ENCODE results near the gene OR10H1. TPM values are rescaled to one million over a fixed set of nuclear protein-coding genes. Genes with fewer than 3 reads are reported as not detected.

Gene OR10H1
- total and polyA plus RNA-seq, 4 donors: under 0.01 TPM; not detected in 3

DNA sequence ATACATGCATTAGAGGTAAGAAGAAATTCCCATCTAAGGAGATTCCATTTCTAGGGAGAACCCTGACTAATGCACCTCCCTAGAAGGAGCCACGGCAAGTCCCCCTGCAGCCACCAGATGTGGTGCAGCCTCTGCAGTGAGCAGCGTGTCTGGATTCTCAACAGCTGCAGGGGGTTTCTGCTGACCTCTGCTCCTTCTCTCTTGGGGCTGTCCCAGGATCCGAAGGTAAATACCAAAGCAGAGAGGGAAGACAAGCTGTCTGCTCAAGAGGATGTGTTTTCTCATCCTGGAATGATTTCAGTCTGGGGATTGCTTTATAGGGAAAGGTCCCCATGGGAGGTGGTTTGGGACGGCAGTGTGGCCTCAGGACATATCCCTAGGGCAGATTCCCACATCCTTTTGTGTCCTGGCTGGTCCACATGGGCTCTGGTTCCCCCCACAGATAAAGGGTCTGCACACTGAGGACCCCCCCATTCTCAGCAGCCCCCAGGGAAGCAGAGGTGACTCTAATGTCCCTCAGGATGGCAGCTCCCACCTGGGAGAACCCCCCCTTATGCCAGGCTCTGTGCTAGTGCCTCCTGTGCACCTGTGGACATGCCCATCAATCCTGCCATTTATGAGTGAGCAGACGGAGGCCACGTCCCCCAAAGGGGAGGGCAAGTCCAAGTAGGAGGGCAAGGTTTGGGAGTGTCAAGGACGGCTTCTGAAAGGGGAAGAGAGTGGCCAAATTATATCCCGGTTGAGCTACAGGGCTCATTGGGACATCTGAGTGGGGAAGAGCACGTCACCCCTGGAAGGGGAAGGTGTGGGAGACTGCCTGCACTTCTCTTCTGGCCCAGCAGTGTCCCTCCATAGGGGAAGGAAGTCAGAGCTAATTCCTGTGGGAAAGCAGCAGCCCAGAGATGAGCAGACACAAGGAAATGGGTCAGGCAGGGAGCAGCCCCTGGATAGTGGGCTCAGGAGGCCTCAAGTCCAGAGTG lies 38.2 kb downstream of the OR10H1 start:
- peaks cover 0 to 3% (median 0%) of the 10 kb centered on the region in 4 donors for H3K27me3 ChIP-seq (ENCODE audit: control insufficient read depth in 4 of 4, insufficient read depth in 4 of 4, low read length in 3 of 4)
- H3K9ac ChIP-seq (ENCODE audit: low read depth in 1 of 2, low read length in 2 of 2): no peak overlapping the region
- WGBS: 66% methylated on average over 9 of the region's 9 CpGs
- H3K27ac ChIP-seq (ENCODE audit: low read depth in 1 of 2, low read length in 2 of 2): no peak overlapping the region
- H3K36me3 ChIP-seq (ENCODE audit: control insufficient read depth in 4 of 4, insufficient read depth in 3 of 4, low read depth in 1 of 4, low read length in 3 of 4): no peaks in the 10 kb centered on the region
- H3K9me3 ChIP-seq (ENCODE audit: control insufficient read depth in 4 of 4, low read length in 3 of 4): no peaks in the 10 kb centered on the region
- H3K4me3 ChIP-seq (ENCODE audit: low read depth in 1 of 3, low read length in 3 of 3): no peak overlapping the region
- no peak for DNase-seq (ENCODE audit: low spot score)
- TF ChIP-seq RAD21 (IDR thresholded peaks at IDR 0.05) (no peak), JUND (IDR thresholded peaks at IDR 0.05) (no peak), RXRA (IDR thresholded peaks at IDR 0.05) (no peak), TAF1 (conservative IDR thresholded peaks at IDR 0.05) (no peak), FOXA1 (IDR thresholded peaks at IDR 0.05) (no peak), HNF4G (IDR thresholded peaks at IDR 0.05) (no peak)
- TF ChIP-seq, protein P1, sequence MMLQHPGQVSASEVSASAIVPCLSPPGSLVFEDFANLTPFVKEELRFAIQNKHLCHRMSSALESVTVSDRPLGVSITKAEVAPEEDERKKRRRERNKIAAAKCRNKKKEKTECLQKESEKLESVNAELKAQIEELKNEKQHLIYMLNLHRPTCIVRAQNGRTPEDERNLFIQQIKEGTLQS (IDR thresholded peaks at IDR 0.05): no peak
- TF ChIP-seq, protein P2, sequence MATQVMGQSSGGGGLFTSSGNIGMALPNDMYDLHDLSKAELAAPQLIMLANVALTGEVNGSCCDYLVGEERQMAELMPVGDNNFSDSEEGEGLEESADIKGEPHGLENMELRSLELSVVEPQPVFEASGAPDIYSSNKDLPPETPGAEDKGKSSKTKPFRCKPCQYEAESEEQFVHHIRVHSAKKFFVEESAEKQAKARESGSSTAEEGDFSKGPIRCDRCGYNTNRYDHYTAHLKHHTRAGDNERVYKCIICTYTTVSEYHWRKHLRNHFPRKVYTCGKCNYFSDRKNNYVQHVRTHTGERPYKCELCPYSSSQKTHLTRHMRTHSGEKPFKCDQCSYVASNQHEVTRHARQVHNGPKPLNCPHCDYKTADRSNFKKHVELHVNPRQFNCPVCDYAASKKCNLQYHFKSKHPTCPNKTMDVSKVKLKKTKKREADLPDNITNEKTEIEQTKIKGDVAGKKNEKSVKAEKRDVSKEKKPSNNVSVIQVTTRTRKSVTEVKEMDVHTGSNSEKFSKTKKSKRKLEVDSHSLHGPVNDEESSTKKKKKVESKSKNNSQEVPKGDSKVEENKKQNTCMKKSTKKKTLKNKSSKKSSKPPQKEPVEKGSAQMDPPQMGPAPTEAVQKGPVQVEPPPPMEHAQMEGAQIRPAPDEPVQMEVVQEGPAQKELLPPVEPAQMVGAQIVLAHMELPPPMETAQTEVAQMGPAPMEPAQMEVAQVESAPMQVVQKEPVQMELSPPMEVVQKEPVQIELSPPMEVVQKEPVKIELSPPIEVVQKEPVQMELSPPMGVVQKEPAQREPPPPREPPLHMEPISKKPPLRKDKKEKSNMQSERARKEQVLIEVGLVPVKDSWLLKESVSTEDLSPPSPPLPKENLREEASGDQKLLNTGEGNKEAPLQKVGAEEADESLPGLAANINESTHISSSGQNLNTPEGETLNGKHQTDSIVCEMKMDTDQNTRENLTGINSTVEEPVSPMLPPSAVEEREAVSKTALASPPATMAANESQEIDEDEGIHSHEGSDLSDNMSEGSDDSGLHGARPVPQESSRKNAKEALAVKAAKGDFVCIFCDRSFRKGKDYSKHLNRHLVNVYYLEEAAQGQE (IDR thresholded peaks at IDR 0.05): no peak
- peaks cover 0 to 11% (median 7%) of the 10 kb centered on the region in 4 donors for H3K4me1 ChIP-seq (ENCODE audit: control insufficient read depth in 4 of 4, insufficient read depth in 4 of 4, low read length in 3 of 4)

DNA sequence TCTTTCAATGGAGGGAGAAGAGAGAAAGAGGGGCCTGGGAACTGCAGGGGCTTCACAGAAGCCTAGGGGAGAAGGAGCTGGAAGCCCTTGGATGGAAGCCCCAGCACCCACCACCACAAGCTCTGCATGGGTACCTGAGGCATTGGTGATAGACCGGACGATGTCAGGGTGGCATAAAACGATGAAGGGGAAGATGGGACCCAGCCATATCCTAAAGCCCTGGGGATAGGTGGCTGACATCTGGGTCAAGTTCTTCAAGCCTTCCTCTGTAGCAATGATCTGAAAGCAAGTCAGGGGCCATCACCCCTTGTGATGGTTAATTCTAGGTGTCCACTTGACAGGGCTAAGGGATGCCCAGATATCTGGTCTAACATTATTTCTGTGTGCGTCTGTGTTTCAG lies 39.2 kb downstream of the OR10H1 start:
- Histone ChIP-seq H3K9me3 (ENCODE audit: control insufficient read depth in 4 of 4, low read length in 3 of 4) (no peaks in the 10 kb centered on the region), H3K9ac (ENCODE audit: low read depth in 1 of 2, low read length in 2 of 2) (no peak overlapping the region), H3K27ac (ENCODE audit: low read depth in 1 of 2, low read length in 2 of 2) (no peak overlapping the region), H3K36me3 (ENCODE audit: control insufficient read depth in 4 of 4, insufficient read depth in 3 of 4, low read depth in 1 of 4, low read length in 3 of 4) (no peaks in the 10 kb centered on the region), H3K4me3 (ENCODE audit: low read depth in 1 of 3, low read length in 3 of 3) (no peak overlapping the region), H3K27me3 (ENCODE audit: control insufficient read depth in 4 of 4, insufficient read depth in 4 of 4, low read length in 3 of 4) (peaks cover 0 to 3% (median 0%) of the 10 kb centered on the region in 4 donors), H3K4me1 (ENCODE audit: control insufficient read depth in 4 of 4, insufficient read depth in 4 of 4, low read length in 3 of 4) (peaks cover 0 to 11% (median 7%) of the 10 kb centered on the region in 4 donors)
- 89% methylated on average over 4 of the region's 4 CpGs for WGBS
- no peak for TF ChIP-seq FOXA2 (IDR thresholded peaks at IDR 0.05)
- TF ChIP-seq, protein P3, sequence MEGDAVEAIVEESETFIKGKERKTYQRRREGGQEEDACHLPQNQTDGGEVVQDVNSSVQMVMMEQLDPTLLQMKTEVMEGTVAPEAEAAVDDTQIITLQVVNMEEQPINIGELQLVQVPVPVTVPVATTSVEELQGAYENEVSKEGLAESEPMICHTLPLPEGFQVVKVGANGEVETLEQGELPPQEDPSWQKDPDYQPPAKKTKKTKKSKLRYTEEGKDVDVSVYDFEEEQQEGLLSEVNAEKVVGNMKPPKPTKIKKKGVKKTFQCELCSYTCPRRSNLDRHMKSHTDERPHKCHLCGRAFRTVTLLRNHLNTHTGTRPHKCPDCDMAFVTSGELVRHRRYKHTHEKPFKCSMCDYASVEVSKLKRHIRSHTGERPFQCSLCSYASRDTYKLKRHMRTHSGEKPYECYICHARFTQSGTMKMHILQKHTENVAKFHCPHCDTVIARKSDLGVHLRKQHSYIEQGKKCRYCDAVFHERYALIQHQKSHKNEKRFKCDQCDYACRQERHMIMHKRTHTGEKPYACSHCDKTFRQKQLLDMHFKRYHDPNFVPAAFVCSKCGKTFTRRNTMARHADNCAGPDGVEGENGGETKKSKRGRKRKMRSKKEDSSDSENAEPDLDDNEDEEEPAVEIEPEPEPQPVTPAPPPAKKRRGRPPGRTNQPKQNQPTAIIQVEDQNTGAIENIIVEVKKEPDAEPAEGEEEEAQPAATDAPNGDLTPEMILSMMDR (IDR thresholded peaks at IDR 0.05; ENCODE audit: low read depth, low read length, missing input control): no peak
- TF ChIP-seq, protein P2 (IDR thresholded peaks at IDR 0.05): no peak
- TF ChIP-seq FOXA1 (IDR thresholded peaks at IDR 0.05): no peak
- TF ChIP-seq JUND (IDR thresholded peaks at IDR 0.05): no peak
- TF ChIP-seq, protein P4, sequence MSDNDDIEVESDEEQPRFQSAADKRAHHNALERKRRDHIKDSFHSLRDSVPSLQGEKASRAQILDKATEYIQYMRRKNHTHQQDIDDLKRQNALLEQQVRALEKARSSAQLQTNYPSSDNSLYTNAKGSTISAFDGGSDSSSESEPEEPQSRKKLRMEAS (IDR thresholded peaks at IDR 0.05): no peak
- no peak for TF ChIP-seq TAF1 (conservative IDR thresholded peaks at IDR 0.05)
- TF ChIP-seq GABPA (IDR thresholded peaks at IDR 0.05 in 1 of 2, conservative IDR thresholded peaks at IDR 0.05 in 1 of 2): no peak
- TF ChIP-seq, protein P1 (IDR thresholded peaks at IDR 0.05): no peak
- TF ChIP-seq RXRA (IDR thresholded peaks at IDR 0.05): no peak
- no peak for DNase-seq (ENCODE audit: low spot score)

Measured in liver (tissue), 9 donors.